ENCODE measurements around the gene NATD1.

NATD1 gene

GRCh38 chr17:21295036-21295952 is 42.1 kb upstream of the NATD1 start:
- Histone ChIP-seq H3K9me3 (ENCODE audit: control insufficient read depth, insufficient read depth, low read length) (no peaks in the 10 kb centered on the region), H3K36me3 (ENCODE audit: control insufficient read depth, insufficient read depth, low read length) (peaks cover 20% of the 10 kb centered on the region), H3K4me1 (ENCODE audit: control insufficient read depth, insufficient read depth, low read length) (no peaks in the 10 kb centered on the region)

GRCh38 chr17:21294321-21295035 is 41.3 kb upstream of the NATD1 start:
- Histone ChIP-seq H3K4me3 (ENCODE audit: low read depth, low read length) (no peak overlapping the region), H3K4me1 (ENCODE audit: control insufficient read depth, insufficient read depth, low read length) (no peaks in the 10 kb centered on the region), H3K9ac (ENCODE audit: low read depth, low read length) (no peak overlapping the region), H3K27me3 (ENCODE audit: control insufficient read depth, insufficient read depth, low read length) (no peaks in the 10 kb centered on the region), H3K9me3 (ENCODE audit: control insufficient read depth, insufficient read depth, low read length) (no peaks in the 10 kb centered on the region), H3K36me3 (ENCODE audit: control insufficient read depth, insufficient read depth, low read length) (peaks cover 18% of the 10 kb centered on the region)

More at GRCh38 chr17:21295036-21295952, 42.1 kb upstream of the NATD1 start:
- no peak overlapping the region for H3K4me3 ChIP-seq (ENCODE audit: low read depth, low read length)
- H3K27me3 ChIP-seq (ENCODE audit: control insufficient read depth, insufficient read depth, low read length): no peaks in the 10 kb centered on the region
- H3K9ac ChIP-seq (ENCODE audit: low read depth, low read length): no peak overlapping the region

- Histone ChIP-seq H3K9me3 (ENCODE audit: control insufficient read depth, insufficient read depth, low read length) (no peaks in the 10 kb centered on the region), H3K27me3 (ENCODE audit: control insufficient read depth, insufficient read depth, low read length) (no peaks in the 10 kb centered on the region), H3K36me3 (ENCODE audit: control insufficient read depth, insufficient read depth, low read length) (peaks cover 15% of the 10 kb centered on the region), H3K9ac (ENCODE audit: low read depth, low read length) (no peak overlapping the region), H3K4me3 (ENCODE audit: low read depth, low read length) (no peak overlapping the region), H3K4me1 (ENCODE audit: control insufficient read depth, insufficient read depth, low read length) (no peaks in the 10 kb centered on the region)
Observed at GRCh38 chr17:21293831-21294210, 40.6 kb upstream of the NATD1 start.

- H3K4me1 ChIP-seq (ENCODE audit: control insufficient read depth, insufficient read depth, low read length): no peaks in the 10 kb centered on the region
- no peak overlapping the region for H3K9ac ChIP-seq (ENCODE audit: low read depth, low read length)
- H3K27me3 ChIP-seq (ENCODE audit: control insufficient read depth, insufficient read depth, low read length): no peaks in the 10 kb centered on the region
- H3K4me3 ChIP-seq (ENCODE audit: low read depth, low read length): no peak overlapping the region
- H3K36me3 ChIP-seq (ENCODE audit: control insufficient read depth, insufficient read depth, low read length): peaks cover 10% of the 10 kb centered on the region
- H3K9me3 ChIP-seq (ENCODE audit: control insufficient read depth, insufficient read depth, low read length): no peaks in the 10 kb centered on the region
Observed at GRCh38 chr17:21292867-21293830, 39.9 kb upstream of the NATD1 start.

- H3K4me1 ChIP-seq (ENCODE audit: control insufficient read depth, insufficient read depth, low read length): no peaks in the 10 kb centered on the region
- no peak overlapping the region for H3K4me3 ChIP-seq (ENCODE audit: low read depth, low read length)
- no peaks in the 10 kb centered on the region for H3K9me3 ChIP-seq (ENCODE audit: control insufficient read depth, insufficient read depth, low read length)
- peaks cover 8% of the 10 kb centered on the region for H3K36me3 ChIP-seq (ENCODE audit: control insufficient read depth, insufficient read depth, low read length)
- H3K27me3 ChIP-seq (ENCODE audit: control insufficient read depth, insufficient read depth, low read length): no peaks in the 10 kb centered on the region
- no peak overlapping the region for H3K9ac ChIP-seq (ENCODE audit: low read depth, low read length)
Observed at GRCh38 chr17:21291862-21292261, 38.7 kb upstream of the NATD1 start.

GRCh38 chr17:21291357-21291756 is 38.1 kb upstream of the NATD1 start:
- Histone ChIP-seq H3K9ac (ENCODE audit: low read depth, low read length) (no peak overlapping the region), H3K27me3 (ENCODE audit: control insufficient read depth, insufficient read depth, low read length) (no peaks in the 10 kb centered on the region), H3K9me3 (ENCODE audit: control insufficient read depth, insufficient read depth, low read length) (no peaks in the 10 kb centered on the region), H3K4me1 (ENCODE audit: control insufficient read depth, insufficient read depth, low read length) (no peaks in the 10 kb centered on the region), H3K36me3 (ENCODE audit: control insufficient read depth, insufficient read depth, low read length) (peaks cover 8% of the 10 kb centered on the region), H3K4me3 (ENCODE audit: low read depth, low read length) (no peak overlapping the region)

- peaks cover 8% of the 10 kb centered on the region for H3K36me3 ChIP-seq (ENCODE audit: control insufficient read depth, insufficient read depth, low read length)
- peaks cover 7% of the 10 kb centered on the region for H3K4me1 ChIP-seq (ENCODE audit: control insufficient read depth, insufficient read depth, low read length)
Observed at GRCh38 chr17:21289902-21290571, 36.8 kb upstream of the NATD1 start.

GRCh38 chr17:21289175-21289901 is 36.1 kb upstream of the NATD1 start:
- Histone ChIP-seq H3K36me3 (ENCODE audit: control insufficient read depth, insufficient read depth, low read length) (peaks cover 8% of the 10 kb centered on the region), H3K4me1 (ENCODE audit: control insufficient read depth, insufficient read depth, low read length) (peaks cover 7% of the 10 kb centered on the region), H3K9me3 (ENCODE audit: control insufficient read depth, insufficient read depth, low read length) (no peaks in the 10 kb centered on the region), H3K4me3 (ENCODE audit: low read depth, low read length) (no peak overlapping the region), H3K9ac (ENCODE audit: low read depth, low read length) (no peak overlapping the region), H3K27me3 (ENCODE audit: control insufficient read depth, insufficient read depth, low read length) (no peaks in the 10 kb centered on the region)

More at GRCh38 chr17:21289902-21290571, 36.8 kb upstream of the NATD1 start:
- Histone ChIP-seq H3K9ac (ENCODE audit: low read depth, low read length) (no peak overlapping the region), H3K9me3 (ENCODE audit: control insufficient read depth, insufficient read depth, low read length) (no peaks in the 10 kb centered on the region), H3K27me3 (ENCODE audit: control insufficient read depth, insufficient read depth, low read length) (no peaks in the 10 kb centered on the region), H3K4me3 (ENCODE audit: low read depth, low read length) (no peak overlapping the region)

- no peak overlapping the region for H3K4me3 ChIP-seq (ENCODE audit: low read depth, low read length)
- H3K27me3 ChIP-seq (ENCODE audit: control insufficient read depth, insufficient read depth, low read length): peaks cover 4% of the 10 kb centered on the region
- peaks cover 5% of the 10 kb centered on the region for H3K36me3 ChIP-seq (ENCODE audit: control insufficient read depth, insufficient read depth, low read length)
- peaks cover 7% of the 10 kb centered on the region for H3K4me1 ChIP-seq (ENCODE audit: control insufficient read depth, insufficient read depth, low read length)
- H3K9ac ChIP-seq (ENCODE audit: low read depth, low read length): no peak overlapping the region
- no peaks in the 10 kb centered on the region for H3K9me3 ChIP-seq (ENCODE audit: control insufficient read depth, insufficient read depth, low read length)
Observed at GRCh38 chr17:21288571-21289017, 35.4 kb upstream of the NATD1 start.

- Histone ChIP-seq H3K27me3 (ENCODE audit: control insufficient read depth, insufficient read depth, low read length) (peaks cover 12% of the 10 kb centered on the region), H3K9ac (ENCODE audit: low read depth, low read length) (no peak overlapping the region), H3K4me1 (ENCODE audit: control insufficient read depth, insufficient read depth, low read length) (peaks cover 7% of the 10 kb centered on the region), H3K4me3 (ENCODE audit: low read depth, low read length) (no peak overlapping the region), H3K36me3 (ENCODE audit: control insufficient read depth, insufficient read depth, low read length) (peaks cover 4% of the 10 kb centered on the region), H3K9me3 (ENCODE audit: control insufficient read depth, insufficient read depth, low read length) (no peaks in the 10 kb centered on the region)
Observed at GRCh38 chr17:21287703-21288449, 34.7 kb upstream of the NATD1 start.
